PC-9 (cell line): Measurements from ENCODE around the gene CHURC1.

ENCODE experiments used
- CTCF ChIP-seq: fragments of 200-600 bp; sonication (generic); conservative IDR thresholded peaks from 2 replicates; pipeline ENCODE4 v1.6.1; 2017; ENCODE audit warnings: mixed run types, antibody characterized with exemption, mild to moderate bottlenecking, moderate library complexity
- EZH2 ChIP-seq: fragments of 200-600 bp; sonication (generic); IDR thresholded peaks from 2 replicates; pipeline ENCODE4 v1.8.0; 2017; ENCODE audit warnings: antibody characterized with exemption, low read depth

- TF ChIP-seq CTCF (peak; percentile 90), EZH2 (no peak)
Measured at GRCh38 chr14:64910847-64911495, 3.3 kb upstream of the CHURC1 start.
